Left lung (tissue), 10 donors: ENCODE results near the gene MRPS24. TPM values are rescaled to one million over a fixed set of nuclear protein-coding genes. Genes with fewer than 3 reads are reported as not detected.
A peak's percentile ranks its signal among the peaks of the same experiment; 100 is the strongest.

Experiments
- ATAC-seq: fragments of 200-7000 bp; cut with Tn5 transposase; one replicate; pipeline ENCODE4 v1.9.1; 2020; ENCODE audit warnings: moderate library complexity
- DNase-seq, 4 donors: peaks; one replicate each; pipeline ENCODE4 v3.0.0-alpha.2; 2013 to 2020
- H3K27ac ChIP-seq, 2 donors: fragments of 200-600 bp; sonication (generic) in 1 of 2; one replicate each; pipeline versions ENCODE4 v1.5.0 to v1.8.0; 2020 to 2021
- H3K27me3 ChIP-seq, 2 donors: fragments of 200-600 bp; sonication (generic) in 1 of 2; one replicate each; pipeline versions ENCODE4 v1.5.0 to v1.8.0; 2020 to 2021
- H3K36me3 ChIP-seq, 2 donors: fragments of 200-600 bp; sonication (generic) in 1 of 2; one replicate each; pipeline versions ENCODE4 v1.5.0 to v1.8.0; 2020 to 2021
- H3K4me1 ChIP-seq, 2 donors: fragments of 200-600 bp; one replicate each; pipeline ENCODE4 v1.8.0; 2021
- H3K4me3 ChIP-seq, 2 donors: fragments of 200-600 bp; sonication (generic) in 1 of 2; one replicate each; pipeline versions ENCODE4 v1.5.0 to v1.8.0; 2020 to 2021; ENCODE audit warnings: mild to moderate bottlenecking in 1 of 2
- H3K9me3 ChIP-seq, 2 donors: fragments of 200-600 bp; sonication (generic) in 1 of 2; one replicate each; pipeline versions ENCODE4 v1.5.0 to v1.8.0; 2020 to 2021
- CTCF ChIP-seq, 2 donors: fragments of 200-600 bp; sonication (generic) in 1 of 2; IDR thresholded peaks; one replicate each; pipeline versions ENCODE4 v1.5.0 to v1.8.0; 2021; ENCODE audit warnings: antibody characterized with exemption in 2 of 2
- intact Hi-C, 2 donors: fragments of 100-400 bp; cut with DNase I; formaldehyde crosslinking; loops; one replicate each; pipeline versions ENCODE4 v1.11.2 to v1.14.2; 2022
- polyA plus RNA-seq, 6 donors: library from polyadenylated mRNA; unstranded; fragments of 120-200 nt; gene quantifications; one replicate each; pipeline ENCODE4 v1.2.1, GENCODE V29; 2013; ENCODE audit not compliant: insufficient read length in 6 of 6
- total RNA-seq, 2 donors: library from RNA; stranded (reverse); fragmentation: NEBNext Ultra II Directional; extraction: Animal tissue kit (Norgen Biotek cat#: 25700); gene quantifications; one replicate each; pipeline ENCODE4 v1.2.1, GENCODE V29; 2021
- donor health status: DM: no; HTN: yes; CAD: no.
- donor health status: DM: no; HTN: no; CAD: no.

Gene MRPS24
- total and polyA plus RNA-seq, 8 donors: 63.2 to 87.6 (median 67.1) TPM

GRCh38 chr7:43906331-43907010 is 37.2 kb upstream of the MRPS24 start, which contains the start of gene URGCP:
TSS of gene URGCP (minus strand) at chr7:43906596. CDS start at chr7:43906575, 21 bp downstream.
- TF ChIP-seq CTCF (IDR thresholded peaks at IDR 0.05): no peak
- H3K4me1 ChIP-seq: peaks cover 17 to 27% of the 10 kb centered on the region in 2 donors
- ATAC-seq (peak; percentile 85), DNase-seq (peak; percentile 43 to 94 (median 56))
- no peaks in the 10 kb centered on the region for H3K27me3 ChIP-seq
- no peaks in the 10 kb centered on the region for H3K36me3 ChIP-seq
- peak within 1 kb of the TSS; percentile 56 to 68 for H3K4me3 ChIP-seq
- intact Hi-C loops: no loop called here
- H3K27ac ChIP-seq: peak within 1 kb of the TSS; percentile 80
- H3K9me3 ChIP-seq: no peaks in the 10 kb centered on the region

- DNase-seq: peak; percentile 35 to 80 (median 51)
- TF ChIP-seq CTCF (IDR thresholded peaks at IDR 0.05): no peak
- no peaks in the 10 kb centered on the region for H3K9me3 ChIP-seq
- peak overlapping the region; percentile 56 to 68 for H3K4me3 ChIP-seq
- peak; percentile 49 for ATAC-seq
- H3K27ac ChIP-seq: peak overlapping the region; percentile 80
- H3K4me1 ChIP-seq: peaks cover 17 to 27% of the 10 kb centered on the region in 2 donors
- intact Hi-C loops: no loop called here
- H3K36me3 ChIP-seq: no peaks in the 10 kb centered on the region
- H3K27me3 ChIP-seq: no peaks in the 10 kb centered on the region
These were observed 36.6 kb upstream of the MRPS24 start for GRCh38 chr7:43905956-43906330.

GRCh38 chr7:43905209-43905946 is 36.1 kb upstream of the MRPS24 start:
- ATAC-seq: peak; percentile 56
- intact Hi-C loops: no loop called here
- peak in 1 of 4 donors; percentile 32 for DNase-seq

GRCh38 chr7:43904533-43905208 is 35.4 kb upstream of the MRPS24 start:
- no peak for TF ChIP-seq CTCF (IDR thresholded peaks at IDR 0.05)
- intact Hi-C loops: no loop called here
- no peak for DNase-seq
- Histone ChIP-seq H3K27ac (peak overlapping the region in 1 of 2 donors; percentile 80), H3K36me3 (no peaks in the 10 kb centered on the region), H3K4me3 (peak overlapping the region in 1 of 2 donors; percentile 68), H3K27me3 (no peaks in the 10 kb centered on the region), H3K4me1 (peaks cover 17 to 27% of the 10 kb centered on the region in 2 donors), H3K9me3 (no peaks in the 10 kb centered on the region)
- no peak for ATAC-seq

More at GRCh38 chr7:43905209-43905946, 36.1 kb upstream of the MRPS24 start:
- Histone ChIP-seq H3K4me3 (peak overlapping the region; percentile 56 to 68), H3K27me3 (no peaks in the 10 kb centered on the region), H3K36me3 (no peaks in the 10 kb centered on the region), H3K27ac (peak overlapping the region; percentile 80), H3K4me1 (peaks cover 17 to 27% of the 10 kb centered on the region in 2 donors), H3K9me3 (no peaks in the 10 kb centered on the region)
- no peak for TF ChIP-seq CTCF (IDR thresholded peaks at IDR 0.05)
